GM19395 (cell line): Measurements from ENCODE around the gene PLA2G6.
"Not testable (repeated sequence)": the region's sequence is repeated elsewhere in the genome, so short reads cannot be mapped to it uniquely, and the experiment has no call there.

ENCODE experiments used
- ATAC-seq: cut with Tn5 transposase; IDR thresholded peaks from one replicate; pipeline ENCODE4 v1.9.1; 2021; ENCODE audit warnings: mild to moderate bottlenecking, moderate library complexity; ENCODE audit not compliant: unreplicated experiment

Gene PLA2G6

GRCh38 chr22:38169116-38169515, 12.5 kb downstream of the PLA2G6 start:
- ATAC-seq: no peak

GRCh38 chr22:38167988-38168407, 13.6 kb downstream of the PLA2G6 start:
- no peak for ATAC-seq

GRCh38 chr22:38165922-38166593, 15.6 kb downstream of the PLA2G6 start:
- ATAC-seq: no peak

- no peak for ATAC-seq
Measured at GRCh38 chr22:38164551-38164918, 17.1 kb downstream of the PLA2G6 start.

GRCh38 chr22:38163844-38164550, 17.6 kb downstream of the PLA2G6 start:
- ATAC-seq: no peak

GRCh38 chr22:38162881-38163843, 18.5 kb downstream of the PLA2G6 start:
- no peak for ATAC-seq

GRCh38 chr22:38155703-38156102, 25.9 kb downstream of the PLA2G6 start:
- no peak for ATAC-seq

- not testable (repeated sequence) for ATAC-seq
Measured at GRCh38 chr22:38154563-38154915, 27.1 kb downstream of the PLA2G6 start.

- no peak for ATAC-seq
Measured at GRCh38 chr22:38153821-38154562, 27.6 kb downstream of the PLA2G6 start.

- ATAC-seq: no peak
Measured at GRCh38 chr22:38151126-38151500, 30.5 kb downstream of the PLA2G6 start.

- ATAC-seq: no peak
Measured at GRCh38 chr22:38148245-38148644, 33.4 kb downstream of the PLA2G6 start.

GRCh38 chr22:38146166-38146565, 35.5 kb downstream of the PLA2G6 start:
- ATAC-seq: not testable (repeated sequence)

GRCh38 chr22:38144025-38144405, 37.6 kb downstream of the PLA2G6 start:
- ATAC-seq: no peak

GRCh38 chr22:38142606-38143005, 39.0 kb downstream of the PLA2G6 start:
- ATAC-seq: no peak

- ATAC-seq: no peak
Measured at GRCh38 chr22:38141217-38141973, 40.2 kb downstream of the PLA2G6 start.

- ATAC-seq: no peak
Measured at GRCh38 chr22:38139901-38140300, 41.7 kb downstream of the PLA2G6 start.

- ATAC-seq: no peak
Measured at GRCh38 chr22:38138961-38139360, 42.7 kb downstream of the PLA2G6 start.

GRCh38 chr22:38137876-38138687, 43.5 kb downstream of the PLA2G6 start:
- ATAC-seq: no peak

- no peak for ATAC-seq
Measured at GRCh38 chr22:38136607-38137006, 45.0 kb downstream of the PLA2G6 start.
